ENCODE data around the gene MSRB2.

DNA sequence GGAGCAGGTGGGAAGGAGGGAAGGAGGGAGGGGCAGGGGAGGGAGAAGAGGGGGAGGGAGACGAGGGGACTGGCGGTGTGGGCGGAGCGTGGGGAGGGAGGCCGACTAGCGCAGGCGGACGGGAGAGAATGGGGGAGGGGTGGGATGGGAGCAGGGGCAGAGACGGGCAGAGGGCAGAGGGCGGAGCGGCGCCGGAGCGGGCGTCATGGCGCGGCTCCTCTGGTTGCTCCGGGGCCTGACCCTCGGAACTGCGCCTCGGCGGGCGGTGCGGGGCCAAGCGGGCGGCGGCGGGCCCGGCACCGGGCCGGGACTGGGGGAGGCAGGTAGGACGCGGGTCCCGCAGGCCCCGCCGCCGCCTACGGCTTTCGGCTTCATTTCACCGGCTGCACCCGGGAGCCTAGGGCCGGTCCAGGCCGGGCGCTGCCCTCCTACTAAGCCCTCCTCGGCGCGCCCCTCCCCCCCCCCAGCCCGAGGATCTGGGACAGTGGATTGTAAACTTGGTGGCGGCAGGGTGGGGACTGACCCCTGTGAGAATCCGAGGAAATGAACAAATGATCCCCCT lies at the start of gene MSRB2:
- TF ChIP-seq, protein P1, sequence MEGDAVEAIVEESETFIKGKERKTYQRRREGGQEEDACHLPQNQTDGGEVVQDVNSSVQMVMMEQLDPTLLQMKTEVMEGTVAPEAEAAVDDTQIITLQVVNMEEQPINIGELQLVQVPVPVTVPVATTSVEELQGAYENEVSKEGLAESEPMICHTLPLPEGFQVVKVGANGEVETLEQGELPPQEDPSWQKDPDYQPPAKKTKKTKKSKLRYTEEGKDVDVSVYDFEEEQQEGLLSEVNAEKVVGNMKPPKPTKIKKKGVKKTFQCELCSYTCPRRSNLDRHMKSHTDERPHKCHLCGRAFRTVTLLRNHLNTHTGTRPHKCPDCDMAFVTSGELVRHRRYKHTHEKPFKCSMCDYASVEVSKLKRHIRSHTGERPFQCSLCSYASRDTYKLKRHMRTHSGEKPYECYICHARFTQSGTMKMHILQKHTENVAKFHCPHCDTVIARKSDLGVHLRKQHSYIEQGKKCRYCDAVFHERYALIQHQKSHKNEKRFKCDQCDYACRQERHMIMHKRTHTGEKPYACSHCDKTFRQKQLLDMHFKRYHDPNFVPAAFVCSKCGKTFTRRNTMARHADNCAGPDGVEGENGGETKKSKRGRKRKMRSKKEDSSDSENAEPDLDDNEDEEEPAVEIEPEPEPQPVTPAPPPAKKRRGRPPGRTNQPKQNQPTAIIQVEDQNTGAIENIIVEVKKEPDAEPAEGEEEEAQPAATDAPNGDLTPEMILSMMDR (IDR thresholded peaks at IDR 0.05; ENCODE audit: low read depth, low read length) = no peak
- TF ChIP-seq, protein P2, sequence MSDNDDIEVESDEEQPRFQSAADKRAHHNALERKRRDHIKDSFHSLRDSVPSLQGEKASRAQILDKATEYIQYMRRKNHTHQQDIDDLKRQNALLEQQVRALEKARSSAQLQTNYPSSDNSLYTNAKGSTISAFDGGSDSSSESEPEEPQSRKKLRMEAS (IDR thresholded peaks at IDR 0.05; ENCODE audit: low read depth, low read length) = no peak
